Neuronal stem cell (in vitro differentiated cells): ENCODE results near the gene DLG2.

ENCODE experiments used
- DNase-seq: peaks from one replicate; pipeline ENCODE4 v3.0.0-alpha.2; 2013; ENCODE audit warnings: low spot score
- H2AFZ ChIP-seq: one replicate; pipeline ENCODE4 v1.6.1; 2013; ENCODE audit warnings: mild to moderate bottlenecking, low read length, inconsistent platforms
- H2AK5ac ChIP-seq: 2 replicates; pipeline ENCODE4 v1.6.1; 2013; ENCODE audit warnings: low read depth, mild to moderate bottlenecking, inconsistent platforms, low read length, moderate library complexity, mixed read lengths
- H2BK120ac ChIP-seq: 2 replicates; pipeline ENCODE4 v1.6.1; 2013; ENCODE audit warnings: low read depth, mild to moderate bottlenecking, inconsistent platforms, low read length, moderate library complexity, mixed read lengths
- H2BK12ac ChIP-seq: one replicate; pipeline ENCODE4 v1.6.1; 2013; ENCODE audit warnings: low read length, inconsistent platforms
- H2BK15ac ChIP-seq: 2 replicates; pipeline ENCODE4 v1.6.1; 2013; ENCODE audit warnings: mild to moderate bottlenecking, low read length, inconsistent platforms, mixed read lengths
- H2BK5ac ChIP-seq: one replicate; pipeline ENCODE4 v1.6.1; 2013; ENCODE audit warnings: inconsistent platforms, mild to moderate bottlenecking, low read length, moderate library complexity
- H3K14ac ChIP-seq: one replicate; pipeline ENCODE4 v1.6.1; 2013; ENCODE audit warnings: low read length, inconsistent platforms
- H3K18ac ChIP-seq: 2 replicates; pipeline ENCODE4 v1.6.1; 2013; ENCODE audit warnings: low read length, inconsistent platforms
- H3K23ac ChIP-seq: 2 replicates; pipeline ENCODE4 v1.6.1; 2013; ENCODE audit warnings: low read depth, mild to moderate bottlenecking, mixed read lengths, low read length, inconsistent platforms; ENCODE audit not compliant: poor library complexity
- H3K27ac ChIP-seq: replicated peaks from 3 replicates; pipeline ENCODE4 v1.5.1; 2013; ENCODE audit warnings: low read length, inconsistent platforms
- H3K27me3 ChIP-seq, 3 experiments: 2 replicates each; pipeline ENCODE4 v1.6.1; 2013; ENCODE audit warnings: low read length in 3 of 3, mild to moderate bottlenecking in 2 of 3, inconsistent platforms in 1 of 3, low read depth in 1 of 3, mixed read lengths in 1 of 3, moderate library complexity in 1 of 3; ENCODE audit not compliant: control insufficient read depth in 3 of 3, insufficient read depth in 3 of 3
- H3K36me3 ChIP-seq, 2 donors: replicated peaks in 1 of 2; 2 replicates each; pipeline ENCODE4 v1.6.1; 2013; ENCODE audit warnings: low read length in 2 of 2; ENCODE audit not compliant: control insufficient read depth in 2 of 2, insufficient read depth in 2 of 2
- H3K4ac ChIP-seq: 2 replicates; pipeline ENCODE4 v1.6.1; 2013; ENCODE audit warnings: inconsistent platforms, mild to moderate bottlenecking, low read length, moderate library complexity
- H3K4me1 ChIP-seq, 2 donors: 1 replicate in 1 of 2; 2 replicates in 1 of 2; pipeline ENCODE4 v1.6.1; 2013; ENCODE audit warnings: low read length in 2 of 2, low read depth in 1 of 2; ENCODE audit not compliant: control insufficient read depth in 2 of 2, insufficient read depth in 1 of 2
- H3K4me2 ChIP-seq: one replicate; pipeline ENCODE4 v1.6.1; 2013; ENCODE audit warnings: mild to moderate bottlenecking, low read length, inconsistent platforms; ENCODE audit not compliant: insufficient read depth, poor library complexity, severe bottlenecking
- H3K4me3 ChIP-seq, 2 donors: 2 replicates each; pipeline ENCODE4 v1.5.1; 2013; ENCODE audit warnings: low read length in 2 of 2, mild to moderate bottlenecking in 2 of 2, inconsistent platforms in 1 of 2, moderate library complexity in 1 of 2
- H3K79me1 ChIP-seq: one replicate; pipeline ENCODE4 v1.6.1; 2013; ENCODE audit warnings: low read depth, mild to moderate bottlenecking, inconsistent platforms, low read length, moderate library complexity
- H3K9ac ChIP-seq: one replicate; pipeline ENCODE4 v1.6.1; 2013; ENCODE audit warnings: mild to moderate bottlenecking, low read depth, low read length, inconsistent platforms; ENCODE audit not compliant: poor library complexity
- H3K9me3 ChIP-seq, 2 donors: replicated peaks in 1 of 2; 2 replicates each; pipeline versions ENCODE3 to v1.6.1; 2013; ENCODE audit warnings: low read length in 2 of 2, mild to moderate bottlenecking in 2 of 2, inconsistent platforms in 1 of 2, low read depth in 1 of 2, mixed read lengths in 1 of 2, moderate library complexity in 1 of 2; ENCODE audit not compliant: control insufficient read depth in 2 of 2, insufficient read depth in 1 of 2
- H4K8ac ChIP-seq: one replicate; pipeline ENCODE4 v1.6.1; 2013; ENCODE audit warnings: low read depth, mild to moderate bottlenecking, inconsistent platforms, low read length, moderate library complexity
- H4K91ac ChIP-seq: one replicate; pipeline ENCODE4 v1.6.1; 2013; ENCODE audit warnings: low read length, low read depth, mild to moderate bottlenecking, inconsistent platforms; ENCODE audit not compliant: poor library complexity
- WGBS, 2 donors: extraction: QIAGEN DNeasy Blood & Tissue Kit; methylation state at CpG; one replicate each; pipeline ENCODE4 v1.1.7; 2013; ENCODE audit warnings: missing lambda C conversion rate in 2 of 2, mixed read lengths in 1 of 2; ENCODE audit not compliant: insufficient read length in 2 of 2, insufficient replicate concordance in 1 of 2; ENCODE audit errors: extremely low coverage in 2 of 2; 5-methylcytosine and 5-hydroxymethylcytosine counted together

Gene DLG2

DNA sequence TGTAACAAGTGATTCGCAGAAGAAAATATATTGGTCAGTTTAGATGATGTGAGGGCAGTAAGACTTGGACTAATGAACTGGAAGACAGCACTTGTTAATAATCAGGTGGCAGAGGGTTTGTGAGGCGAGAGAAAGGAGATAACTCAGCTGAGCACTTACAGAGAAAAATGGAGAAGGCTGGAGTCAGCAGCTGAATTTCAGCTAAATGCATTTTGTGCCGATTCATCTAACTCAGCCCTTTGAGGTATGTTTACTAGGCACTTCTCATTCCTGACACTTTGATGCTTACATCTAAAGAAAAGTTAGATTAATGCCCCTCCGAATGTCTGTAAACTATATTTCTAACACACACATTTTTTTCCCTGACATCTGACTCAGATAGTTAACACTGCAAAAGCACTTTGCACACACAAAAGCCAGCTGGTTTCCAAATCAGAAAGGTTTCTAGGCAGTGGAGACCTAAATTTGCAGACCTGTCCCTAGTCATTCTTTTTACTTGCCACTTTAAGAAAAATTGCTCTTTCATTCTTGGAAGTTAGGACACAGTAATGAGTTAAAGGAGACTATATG is 1481.4 kb downstream of the DLG2 start:
- H3K4me3 ChIP-seq = no peak overlapping the region
- peak overlapping the region; percentile 68 for H2AFZ ChIP-seq
- no peak overlapping the region for H2BK5ac ChIP-seq
- no peak for DNase-seq
- H3K36me3 ChIP-seq = no peaks in the 10 kb centered on the region
- no peak overlapping the region for H3K23ac ChIP-seq
- no peak overlapping the region for H3K4me2 ChIP-seq
- H3K27me3 ChIP-seq = no peaks in the 10 kb centered on the region
- no peak overlapping the region for H2BK12ac ChIP-seq
- no peak overlapping the region for H3K4ac ChIP-seq
- H3K18ac ChIP-seq = no peak overlapping the region
- H4K8ac ChIP-seq = no peak overlapping the region
- no CpG with 5 or more reads among the region's 4 CpGs for WGBS, 2 donors
- no peak overlapping the region for H2BK120ac ChIP-seq
- no peak overlapping the region for H2BK15ac ChIP-seq
- H3K14ac ChIP-seq = no peak overlapping the region
- H3K9me3 ChIP-seq = no peaks in the 10 kb centered on the region
- no peaks in the 10 kb centered on the region for H3K4me1 ChIP-seq
- H3K79me1 ChIP-seq = no peaks in the 10 kb centered on the region
- no peak overlapping the region for H3K27ac ChIP-seq
- no peak overlapping the region for H4K91ac ChIP-seq
- H2AK5ac ChIP-seq = no peak overlapping the region
- no peak overlapping the region for H3K9ac ChIP-seq

DNA sequence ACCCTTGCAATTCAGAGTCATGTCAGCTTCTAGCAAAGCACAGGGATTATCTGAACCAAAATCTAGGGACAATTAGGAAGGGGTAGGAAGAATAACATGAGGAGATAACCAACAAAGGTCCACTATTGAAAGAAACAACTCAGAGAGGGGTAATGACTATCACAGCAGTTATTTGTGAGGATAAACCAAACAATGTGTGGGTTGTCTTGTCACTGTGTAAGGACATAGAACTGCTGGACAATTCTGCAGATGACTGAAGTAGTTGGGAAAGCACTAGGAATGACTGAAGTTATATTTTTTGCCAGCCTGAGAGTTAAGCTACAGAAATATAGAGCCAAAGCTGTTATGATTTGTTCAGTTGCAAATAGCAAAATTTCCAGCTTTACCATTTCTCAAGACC is 1482.6 kb downstream of the DLG2 start:
- H2AK5ac ChIP-seq = no peak overlapping the region
- H2BK12ac ChIP-seq = no peak overlapping the region
- no peak overlapping the region for H4K8ac ChIP-seq
- H3K14ac ChIP-seq = no peak overlapping the region
- H3K4me3 ChIP-seq = no peak overlapping the region
- H3K4ac ChIP-seq = no peak overlapping the region
- H3K27me3 ChIP-seq = no peaks in the 10 kb centered on the region
- H2BK15ac ChIP-seq = no peak overlapping the region
- DNase-seq = no peak
- no peak overlapping the region for H3K9ac ChIP-seq
- H3K18ac ChIP-seq = no peak overlapping the region
- H3K9me3 ChIP-seq = no peaks in the 10 kb centered on the region
- H3K23ac ChIP-seq = no peak overlapping the region
- H2AFZ ChIP-seq = peak overlapping the region; percentile 20
- H3K36me3 ChIP-seq = no peaks in the 10 kb centered on the region
- H2BK5ac ChIP-seq = no peak overlapping the region
- H3K79me1 ChIP-seq = no peaks in the 10 kb centered on the region
- H4K91ac ChIP-seq = no peak overlapping the region
- H2BK120ac ChIP-seq = no peak overlapping the region
- H3K27ac ChIP-seq = no peak overlapping the region
- H3K4me1 ChIP-seq = no peaks in the 10 kb centered on the region
- no peak overlapping the region for H3K4me2 ChIP-seq

DNA sequence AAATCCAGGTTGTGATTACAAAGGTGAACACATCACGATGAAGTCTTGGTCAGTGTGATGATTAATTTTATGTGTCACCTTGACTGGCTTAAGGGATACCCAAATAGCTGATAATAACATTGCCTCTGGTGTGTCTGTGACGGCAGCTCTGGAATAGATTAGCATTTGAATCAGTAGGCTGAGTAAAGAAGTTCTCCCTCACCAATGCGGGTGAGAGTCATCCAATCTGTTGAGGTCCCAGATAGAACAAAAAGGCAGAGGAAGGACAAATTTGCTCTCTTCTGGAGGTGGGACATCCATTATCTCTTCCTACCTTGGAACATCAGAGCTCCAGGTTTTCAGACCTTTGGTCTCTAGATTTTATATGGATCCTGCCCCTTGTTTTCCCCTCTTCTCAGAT is 1484.7 kb downstream of the DLG2 start:
- no CpG with 5 or more reads among the region's 3 CpGs for WGBS, 2 donors
- H3K27me3 ChIP-seq = no peaks in the 10 kb centered on the region

DNA sequence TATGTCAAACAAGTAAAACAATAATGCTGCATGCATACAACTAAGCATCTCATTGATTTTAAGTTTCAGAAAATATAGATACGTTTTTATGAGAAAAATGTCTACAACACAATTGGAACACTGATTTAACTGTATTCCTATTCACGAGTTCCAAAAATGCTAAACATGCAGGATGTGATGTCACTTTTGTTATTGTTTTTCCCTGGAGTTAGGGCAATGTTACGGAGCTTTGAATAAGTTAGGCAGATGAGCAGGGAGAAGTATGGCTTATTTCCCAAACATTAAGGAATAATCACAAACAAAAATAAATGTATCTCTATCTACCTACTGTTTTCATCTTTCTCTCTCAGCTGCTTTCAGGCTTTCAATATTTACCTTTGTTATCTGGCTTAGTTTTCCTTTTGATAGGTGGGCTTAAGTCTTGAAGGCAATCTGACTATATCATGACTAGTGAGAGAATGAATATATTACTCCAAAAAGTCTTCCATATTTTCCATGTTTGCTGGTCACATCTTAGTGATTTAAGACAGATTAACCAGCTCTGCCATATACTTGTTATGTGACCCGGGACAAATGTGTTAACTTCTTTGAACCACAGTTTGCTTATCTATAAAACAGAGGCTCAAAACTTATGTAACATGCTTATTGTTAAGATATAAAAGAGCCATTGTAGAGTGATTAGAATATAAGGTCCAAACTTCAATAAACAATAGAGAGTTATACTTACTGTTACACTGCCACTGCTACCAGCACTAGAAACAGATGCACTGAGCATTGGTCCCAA is 1486.6 kb downstream of the DLG2 start:
- H3K23ac ChIP-seq = no peak overlapping the region
- H2BK15ac ChIP-seq = no peak overlapping the region
- H3K36me3 ChIP-seq = no peaks in the 10 kb centered on the region

More for the DNA sequence above, 1484.7 kb downstream of the DLG2 start:
- no peak overlapping the region for H4K91ac ChIP-seq
- no peak overlapping the region for H3K27ac ChIP-seq
- H2BK12ac ChIP-seq = no peak overlapping the region
- no peak overlapping the region for H2BK120ac ChIP-seq
- DNase-seq = no peak
- no peaks in the 10 kb centered on the region for H3K4me1 ChIP-seq
- no peaks in the 10 kb centered on the region for H3K36me3 ChIP-seq
- H2BK15ac ChIP-seq = no peak overlapping the region
- peak overlapping the region; percentile 41 for H2AFZ ChIP-seq
- H3K9ac ChIP-seq = no peak overlapping the region
- H2AK5ac ChIP-seq = no peak overlapping the region
- H3K79me1 ChIP-seq = no peaks in the 10 kb centered on the region
- H3K23ac ChIP-seq = no peak overlapping the region
- no peak overlapping the region for H3K18ac ChIP-seq
- no peak overlapping the region for H4K8ac ChIP-seq
- H3K14ac ChIP-seq = no peak overlapping the region
- H2BK5ac ChIP-seq = no peak overlapping the region
- H3K4me3 ChIP-seq = no peak overlapping the region
- H3K4me2 ChIP-seq = no peak overlapping the region
- H3K4ac ChIP-seq = no peak overlapping the region
- no peaks in the 10 kb centered on the region for H3K9me3 ChIP-seq

More for the DNA sequence above, 1486.6 kb downstream of the DLG2 start:
- H3K4me1 ChIP-seq = no peaks in the 10 kb centered on the region
- no peak overlapping the region for H3K14ac ChIP-seq
- no peak overlapping the region for H3K9ac ChIP-seq
- DNase-seq = no peak
- H3K79me1 ChIP-seq = no peaks in the 10 kb centered on the region
- no peak overlapping the region for H4K8ac ChIP-seq
- no CpG with 5 or more reads among the region's 4 CpGs for WGBS, 2 donors
- no peak overlapping the region for H2BK120ac ChIP-seq
- H2BK12ac ChIP-seq = no peak overlapping the region
- no peak overlapping the region for H2AFZ ChIP-seq
- H3K18ac ChIP-seq = no peak overlapping the region
- H3K4ac ChIP-seq = no peak overlapping the region
- H2AK5ac ChIP-seq = no peak overlapping the region
- H3K4me2 ChIP-seq = no peak overlapping the region
- H3K27me3 ChIP-seq = no peaks in the 10 kb centered on the region
- no peak overlapping the region for H3K27ac ChIP-seq
- no peak overlapping the region for H3K4me3 ChIP-seq
- no peak overlapping the region for H4K91ac ChIP-seq
- no peaks in the 10 kb centered on the region for H3K9me3 ChIP-seq
- H2BK5ac ChIP-seq = no peak overlapping the region
